SK-N-SH (cell line): ENCODE measurements around the gene CA5A. TPM values are rescaled to one million over a fixed set of nuclear protein-coding genes. Genes with fewer than 3 reads are reported as not detected.

ENCODE experiments used
- CTCF ChIA-PET: fragments of 300-600, 350-600 bp; formaldehyde crosslinking; extraction: SDS; loops from one replicate; lab custom pipeline; 2021; lab: Yijun Ruan, JAX
- POLR2A ChIA-PET: fragments of 350-600 bp; sonication (Branson Sonifier 250); formaldehyde crosslinking; extraction: SDS; loops from one replicate; lab custom pipeline; 2020; ENCODE audit warnings: antibody characterized with exemption, inconsistent platforms; lab: Yijun Ruan, JAX
- DNase-seq: peaks from one replicate; pipeline ENCODE4 v3.0.0; 2012
- H2AFZ ChIP-seq: fragments of 200-600 bp; sonication (generic); 2 replicates; pipeline ENCODE4 v1.8.1; 2016; ENCODE audit warnings: antibody characterized with exemption, mild to moderate bottlenecking, low read depth
- H3F3A ChIP-seq: fragments of 200-600 bp; sonication (generic); replicated peaks from 2 replicates; pipeline ENCODE3; 2016; ENCODE audit warnings: antibody characterized with exemption, mild to moderate bottlenecking; ENCODE audit not compliant: insufficient read depth
- H3K27ac ChIP-seq, 2 experiments: fragments of 200-500 bp in 1 of 2; fragments of 200-600 bp in 1 of 2; sonication (Bioruptor generic) in 1 of 2; sonication (generic), shearing (Covaris generic) in 1 of 2; 2 replicates each; pipeline versions ENCODE4 v1.5.1 to v1.6.1; 2014 to 2016; ENCODE audit warnings: low read depth in 2 of 2, inconsistent platforms in 1 of 2, low read length in 1 of 2, mild to moderate bottlenecking in 1 of 2, mixed read lengths in 1 of 2
- H3K27me3 ChIP-seq: fragments of 200-600 bp; sonication (generic), shearing (Covaris generic); 2 replicates; pipeline ENCODE4 v1.6.1; 2016; ENCODE audit warnings: mixed run types; ENCODE audit not compliant: insufficient read depth
- H3K36me3 ChIP-seq, 2 experiments: fragments of 200-500 bp in 1 of 2; fragments of 200-600 bp in 1 of 2; sonication (Bioruptor generic) in 1 of 2; sonication (generic) in 1 of 2; replicated peaks in 1 of 2; 2 replicates each; pipeline versions ENCODE3 to v1.5.1; 2014 to 2016; ENCODE audit warnings: low read length in 1 of 2, mild to moderate bottlenecking in 1 of 2; ENCODE audit not compliant: insufficient read depth in 2 of 2, control insufficient read depth in 1 of 2
- H3K4me1 ChIP-seq, 2 experiments: fragments of 200-500 bp in 1 of 2; fragments of 200-600 bp in 1 of 2; sonication (Bioruptor generic) in 1 of 2; sonication (generic), shearing (Covaris generic) in 1 of 2; 2 replicates each; pipeline versions ENCODE4 v1.5.1 to v1.6.1; 2014 to 2016; ENCODE audit warnings: low read depth in 1 of 2, low read length in 1 of 2, mixed run types in 1 of 2; ENCODE audit not compliant: insufficient read depth in 2 of 2, control insufficient read depth in 1 of 2
- H3K4me2 ChIP-seq: fragments of 200-600 bp; sonication (generic), shearing (Covaris generic); 2 replicates; pipeline ENCODE4 v1.6.1; 2017; ENCODE audit warnings: mixed run types
- H3K4me3 ChIP-seq, 2 experiments: fragments of 200-500 bp in 1 of 2; fragments of 200-600 bp in 1 of 2; sonication (Bioruptor generic) in 1 of 2; sonication (generic), shearing (Covaris generic) in 1 of 2; 2 replicates each; pipeline versions ENCODE4 v1.5.1 to v1.8.1; 2014 to 2016; ENCODE audit warnings: low read depth in 2 of 2, inconsistent platforms in 1 of 2, low read length in 1 of 2, mild to moderate bottlenecking in 1 of 2, mixed read lengths in 1 of 2, moderate library complexity in 1 of 2
- H3K79me2 ChIP-seq: fragments of 200-600 bp; sonication (generic); 2 replicates; pipeline ENCODE4 v1.8.1; 2017; ENCODE audit warnings: mild to moderate bottlenecking; ENCODE audit not compliant: insufficient read depth
- H3K9ac ChIP-seq: fragments of 200-600 bp; sonication (generic); 2 replicates; pipeline ENCODE4 v1.6.1; 2017; ENCODE audit warnings: mixed run types
- H3K9me2 ChIP-seq: fragments of 200-600 bp; sonication (generic); 2 replicates; pipeline ENCODE4 v1.6.1; 2017; ENCODE audit warnings: mixed run types
- H3K9me3 ChIP-seq: fragments of 200-600 bp; sonication (generic); 2 replicates; pipeline ENCODE4 v1.6.1; 2017; ENCODE audit warnings: mixed run types, mild to moderate bottlenecking, moderate library complexity
- H4K20me1 ChIP-seq: fragments of 200-600 bp; sonication (generic); 2 replicates; pipeline ENCODE4 v1.6.1; 2017; ENCODE audit warnings: mild to moderate bottlenecking, mixed run types; ENCODE audit not compliant: insufficient read depth
- CHD2 ChIP-seq: fragments of 150-350 bp; IDR thresholded peaks from 2 replicates; pipeline ENCODE4 v1.6.1; 2018; ENCODE audit warnings: low read length; ENCODE audit not compliant: partially characterized antibody
- ELF1 ChIP-seq: IDR thresholded peaks from 2 replicates; pipeline ENCODE4 v1.4.0; 2012
- EP300 ChIP-seq, 2 experiments: IDR thresholded peaks; 2 replicates each; pipeline versions ENCODE4 v1.4.0 to v1.6.1; 2012; ENCODE audit warnings: borderline replicate concordance in 1 of 2, low read depth in 1 of 2, low read length in 1 of 2
- FOXJ3 ChIP-seq: sonication (generic); formaldehyde crosslinking; IDR thresholded peaks from 2 replicates; pipeline ENCODE4 v1.5.1; 2020; ENCODE audit warnings: mild to moderate bottlenecking, missing genetic modification reagents
- GABPA ChIP-seq: IDR thresholded peaks from 2 replicates; pipeline ENCODE4 v1.4.0; 2012; ENCODE audit warnings: low read depth, mild to moderate bottlenecking
- JUND ChIP-seq: IDR thresholded peaks from 2 replicates; pipeline ENCODE4 v1.4.0; 2012
- MAX ChIP-seq: IDR thresholded peaks from 2 replicates; pipeline ENCODE4 v1.4.0; 2012; ENCODE audit warnings: low read depth
- NFIC ChIP-seq: IDR thresholded peaks from 2 replicates; pipeline ENCODE4 v1.4.0; 2012; ENCODE audit warnings: borderline replicate concordance
- NRF1 ChIP-seq: IDR thresholded peaks from 2 replicates; pipeline ENCODE4 v1.6.1; 2012; ENCODE audit warnings: low read depth, mild to moderate bottlenecking, low read length
- RFX5 ChIP-seq: IDR thresholded peaks from 2 replicates; pipeline ENCODE4 v1.6.1; 2012; ENCODE audit warnings: mild to moderate bottlenecking, improper control_type of control experiment, low read length
- RXRA ChIP-seq: IDR thresholded peaks from 2 replicates; pipeline ENCODE4 v1.4.0; 2012; ENCODE audit warnings: low read depth, mild to moderate bottlenecking, borderline replicate concordance
- SIN3A ChIP-seq: IDR thresholded peaks from 2 replicates; pipeline ENCODE4 v1.6.1; 2012; ENCODE audit warnings: low read depth, mild to moderate bottlenecking, low read length, moderate library complexity, borderline replicate concordance
- SMC3 ChIP-seq: IDR thresholded peaks from 2 replicates; pipeline ENCODE4 v1.6.1; 2012; ENCODE audit warnings: low read depth, low read length, improper control_type of control experiment
- WGBS: methylation state at CpG from one replicate; pipeline ENCODE4 v1.1.6; 2017; ENCODE audit warnings: low lambda C conversion rate; 5-methylcytosine and 5-hydroxymethylcytosine counted together
- polyA plus RNA-seq, 3 experiments: library from polyadenylated mRNA; depleted of rRNA; stranded (reverse); fragments of >200 nt; gene quantifications; 2 replicates each; pipeline ENCODE4 v1.2.3, GENCODE V29; 2012
- TF ChIP-seq, protein P1 (sequence below): fragments of 200-600 bp; sonication (generic); IDR thresholded peaks from 2 replicates; pipeline ENCODE4 v1.6.1; 2017; ENCODE audit warnings: antibody characterized with exemption, mild to moderate bottlenecking, moderate library complexity
- TF ChIP-seq, protein P2 (sequence below): IDR thresholded peaks from 2 replicates; pipeline ENCODE4 v1.4.0; 2012; ENCODE audit warnings: low read depth, borderline replicate concordance
- TF ChIP-seq, protein P3 (sequence below): IDR thresholded peaks from 2 replicates; pipeline ENCODE4 v1.4.0; 2012; ENCODE audit warnings: low read depth, borderline replicate concordance
- TF ChIP-seq, protein P4 (sequence below): IDR thresholded peaks from 2 replicates; pipeline ENCODE4 v1.6.1; 2012; ENCODE audit warnings: mild to moderate bottlenecking, low read depth, low read length, moderate library complexity
- TF ChIP-seq, protein P5 (sequence below): IDR thresholded peaks from 2 replicates; pipeline ENCODE4; 2012

Gene CA5A
- polyA plus RNA-seq, 1 of the 3 experiments (the other 2 are of a cell fraction): not detected

GRCh38 chr16:87929986-87930385 lies 6.3 kb downstream of the CA5A start (continued):
- TF ChIP-seq, protein P1, sequence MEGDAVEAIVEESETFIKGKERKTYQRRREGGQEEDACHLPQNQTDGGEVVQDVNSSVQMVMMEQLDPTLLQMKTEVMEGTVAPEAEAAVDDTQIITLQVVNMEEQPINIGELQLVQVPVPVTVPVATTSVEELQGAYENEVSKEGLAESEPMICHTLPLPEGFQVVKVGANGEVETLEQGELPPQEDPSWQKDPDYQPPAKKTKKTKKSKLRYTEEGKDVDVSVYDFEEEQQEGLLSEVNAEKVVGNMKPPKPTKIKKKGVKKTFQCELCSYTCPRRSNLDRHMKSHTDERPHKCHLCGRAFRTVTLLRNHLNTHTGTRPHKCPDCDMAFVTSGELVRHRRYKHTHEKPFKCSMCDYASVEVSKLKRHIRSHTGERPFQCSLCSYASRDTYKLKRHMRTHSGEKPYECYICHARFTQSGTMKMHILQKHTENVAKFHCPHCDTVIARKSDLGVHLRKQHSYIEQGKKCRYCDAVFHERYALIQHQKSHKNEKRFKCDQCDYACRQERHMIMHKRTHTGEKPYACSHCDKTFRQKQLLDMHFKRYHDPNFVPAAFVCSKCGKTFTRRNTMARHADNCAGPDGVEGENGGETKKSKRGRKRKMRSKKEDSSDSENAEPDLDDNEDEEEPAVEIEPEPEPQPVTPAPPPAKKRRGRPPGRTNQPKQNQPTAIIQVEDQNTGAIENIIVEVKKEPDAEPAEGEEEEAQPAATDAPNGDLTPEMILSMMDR: no peak
- TF ChIP-seq JUND: no peak
- TF ChIP-seq FOXJ3: no peak
- no peak for TF ChIP-seq SMC3
- TF ChIP-seq, protein P2, sequence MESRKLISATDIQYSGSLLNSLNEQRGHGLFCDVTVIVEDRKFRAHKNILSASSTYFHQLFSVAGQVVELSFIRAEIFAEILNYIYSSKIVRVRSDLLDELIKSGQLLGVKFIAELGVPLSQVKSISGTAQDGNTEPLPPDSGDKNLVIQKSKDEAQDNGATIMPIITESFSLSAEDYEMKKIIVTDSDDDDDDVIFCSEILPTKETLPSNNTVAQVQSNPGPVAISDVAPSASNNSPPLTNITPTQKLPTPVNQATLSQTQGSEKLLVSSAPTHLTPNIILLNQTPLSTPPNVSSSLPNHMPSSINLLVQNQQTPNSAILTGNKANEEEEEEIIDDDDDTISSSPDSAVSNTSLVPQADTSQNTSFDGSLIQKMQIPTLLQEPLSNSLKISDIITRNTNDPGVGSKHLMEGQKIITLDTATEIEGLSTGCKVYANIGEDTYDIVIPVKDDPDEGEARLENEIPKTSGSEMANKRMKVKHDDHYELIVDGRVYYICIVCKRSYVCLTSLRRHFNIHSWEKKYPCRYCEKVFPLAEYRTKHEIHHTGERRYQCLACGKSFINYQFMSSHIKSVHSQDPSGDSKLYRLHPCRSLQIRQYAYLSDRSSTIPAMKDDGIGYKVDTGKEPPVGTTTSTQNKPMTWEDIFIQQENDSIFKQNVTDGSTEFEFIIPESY: no peak
- TF ChIP-seq, protein P3, sequence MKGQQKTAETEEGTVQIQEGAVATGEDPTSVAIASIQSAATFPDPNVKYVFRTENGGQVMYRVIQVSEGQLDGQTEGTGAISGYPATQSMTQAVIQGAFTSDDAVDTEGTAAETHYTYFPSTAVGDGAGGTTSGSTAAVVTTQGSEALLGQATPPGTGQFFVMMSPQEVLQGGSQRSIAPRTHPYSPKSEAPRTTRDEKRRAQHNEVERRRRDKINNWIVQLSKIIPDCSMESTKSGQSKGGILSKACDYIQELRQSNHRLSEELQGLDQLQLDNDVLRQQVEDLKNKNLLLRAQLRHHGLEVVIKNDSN: no peak
- no peak for TF ChIP-seq SIN3A
- no peak for TF ChIP-seq GABPA

DNA sequence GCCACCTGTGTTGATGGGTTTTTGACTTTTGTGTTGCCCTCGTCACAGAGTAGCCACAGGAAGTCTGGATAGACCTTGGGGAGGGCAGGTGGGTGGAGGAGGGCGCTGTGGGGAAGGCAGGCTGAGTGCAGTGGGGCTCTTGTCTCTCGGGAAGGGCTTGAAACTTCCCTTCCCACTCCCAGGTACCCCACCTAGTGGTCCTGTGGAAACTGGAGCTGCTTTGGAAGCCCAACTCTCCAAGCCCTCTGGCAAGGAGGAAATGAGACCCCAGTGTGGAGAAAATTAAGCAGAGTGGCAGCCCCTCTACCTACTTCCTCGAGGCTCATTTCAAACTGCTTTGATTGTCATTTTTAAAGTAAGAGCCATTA lies 9.2 kb downstream of the CA5A start:
- Histone ChIP-seq H4K20me1 (no peaks in the 10 kb centered on the region), H2AFZ (no peak overlapping the region), H3K9ac (no peak overlapping the region), H3K9me3 (no peaks in the 10 kb centered on the region), H3K79me2 (no peaks in the 10 kb centered on the region), H3K4me1 (peaks cover 0 to 13% of the 10 kb centered on the region in 2 experiments; a peak in 2 of 4 replicates), H3K27ac (no peak overlapping the region), H3F3A (no peaks in the 10 kb centered on the region), H3K4me3 (no peak overlapping the region), H3K36me3 (no peaks in the 10 kb centered on the region), H3K4me2 (no peak overlapping the region), H3K27me3 (no peaks in the 10 kb centered on the region; the same call in 1 of the 2 replicates), H3K9me2 (no peaks in the 10 kb centered on the region)
- WGBS: 26% methylated on average over 3 of the region's 4 CpGs
- DNase-seq: no peak
- CTCF ChIA-PET: interaction anchor here (1.5 kb wide), 1 partner anchor 148 kb away, joined by 3 read pairs; no protein-coding TSS in a partner anchor
- POLR2A ChIA-PET: no interaction called here
- no peak for TF ChIP-seq NFIC
- TF ChIP-seq, protein P4, sequence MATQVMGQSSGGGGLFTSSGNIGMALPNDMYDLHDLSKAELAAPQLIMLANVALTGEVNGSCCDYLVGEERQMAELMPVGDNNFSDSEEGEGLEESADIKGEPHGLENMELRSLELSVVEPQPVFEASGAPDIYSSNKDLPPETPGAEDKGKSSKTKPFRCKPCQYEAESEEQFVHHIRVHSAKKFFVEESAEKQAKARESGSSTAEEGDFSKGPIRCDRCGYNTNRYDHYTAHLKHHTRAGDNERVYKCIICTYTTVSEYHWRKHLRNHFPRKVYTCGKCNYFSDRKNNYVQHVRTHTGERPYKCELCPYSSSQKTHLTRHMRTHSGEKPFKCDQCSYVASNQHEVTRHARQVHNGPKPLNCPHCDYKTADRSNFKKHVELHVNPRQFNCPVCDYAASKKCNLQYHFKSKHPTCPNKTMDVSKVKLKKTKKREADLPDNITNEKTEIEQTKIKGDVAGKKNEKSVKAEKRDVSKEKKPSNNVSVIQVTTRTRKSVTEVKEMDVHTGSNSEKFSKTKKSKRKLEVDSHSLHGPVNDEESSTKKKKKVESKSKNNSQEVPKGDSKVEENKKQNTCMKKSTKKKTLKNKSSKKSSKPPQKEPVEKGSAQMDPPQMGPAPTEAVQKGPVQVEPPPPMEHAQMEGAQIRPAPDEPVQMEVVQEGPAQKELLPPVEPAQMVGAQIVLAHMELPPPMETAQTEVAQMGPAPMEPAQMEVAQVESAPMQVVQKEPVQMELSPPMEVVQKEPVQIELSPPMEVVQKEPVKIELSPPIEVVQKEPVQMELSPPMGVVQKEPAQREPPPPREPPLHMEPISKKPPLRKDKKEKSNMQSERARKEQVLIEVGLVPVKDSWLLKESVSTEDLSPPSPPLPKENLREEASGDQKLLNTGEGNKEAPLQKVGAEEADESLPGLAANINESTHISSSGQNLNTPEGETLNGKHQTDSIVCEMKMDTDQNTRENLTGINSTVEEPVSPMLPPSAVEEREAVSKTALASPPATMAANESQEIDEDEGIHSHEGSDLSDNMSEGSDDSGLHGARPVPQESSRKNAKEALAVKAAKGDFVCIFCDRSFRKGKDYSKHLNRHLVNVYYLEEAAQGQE: no peak
- TF ChIP-seq RXRA: no peak
- no peak for TF ChIP-seq SIN3A
- TF ChIP-seq ELF1: no peak
- TF ChIP-seq JUND: no peak
- no peak for TF ChIP-seq NRF1
- TF ChIP-seq RFX5: no peak
- TF ChIP-seq, protein P2: no peak
- TF ChIP-seq, protein P3: no peak
- TF ChIP-seq CHD2: no peak
- no peak for TF ChIP-seq MAX
- TF ChIP-seq, protein P5, sequence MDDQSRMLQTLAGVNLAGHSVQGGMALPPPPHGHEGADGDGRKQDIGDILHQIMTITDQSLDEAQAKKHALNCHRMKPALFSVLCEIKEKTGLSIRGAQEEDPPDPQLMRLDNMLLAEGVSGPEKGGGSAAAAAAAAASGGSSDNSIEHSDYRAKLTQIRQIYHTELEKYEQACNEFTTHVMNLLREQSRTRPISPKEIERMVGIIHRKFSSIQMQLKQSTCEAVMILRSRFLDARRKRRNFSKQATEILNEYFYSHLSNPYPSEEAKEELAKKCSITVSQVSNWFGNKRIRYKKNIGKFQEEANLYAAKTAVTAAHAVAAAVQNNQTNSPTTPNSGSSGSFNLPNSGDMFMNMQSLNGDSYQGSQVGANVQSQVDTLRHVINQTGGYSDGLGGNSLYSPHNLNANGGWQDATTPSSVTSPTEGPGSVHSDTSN: no peak
- no peak for TF ChIP-seq EP300 (IDR thresholded peaks at IDR 0.05; ENCODE audit: borderline replicate concordance in 1 of 2, low read depth in 1 of 2, low read length in 1 of 2)
